Gastrocnemius medialis (tissue), 4 donors: ENCODE data around the gene ZDBF2. TPM values are rescaled to one million over a fixed set of nuclear protein-coding genes. Genes with fewer than 3 reads are reported as not detected.

Experiments used
- ATAC-seq, 2 donors: fragments of 150-250 bp; one replicate each; pipeline ENCODE4 v1.9.1; 2016
- DNase-seq, 2 donors: peaks; one replicate each; pipeline ENCODE4 v3.0.0-alpha.2; 2019
- H3K27ac ChIP-seq, 4 donors: fragments of 200-600 bp; sonication (generic); 1 replicate in 1 of 4; 2 replicates in 3 of 4; pipeline ENCODE4 v1.5.1; 2016 to 2018; ENCODE audit warnings: mild to moderate bottlenecking in 2 of 4, moderate library complexity in 1 of 4
- H3K27me3 ChIP-seq, 3 donors: fragments of 200-600 bp; sonication (generic) in 2 of 3; 1 replicate in 1 of 3; 2 replicates in 2 of 3; pipeline versions ENCODE4 v1.5.1 to v1.6.0; 2016 to 2019; ENCODE audit warnings: mild to moderate bottlenecking in 1 of 3, moderate library complexity in 1 of 3
- H3K36me3 ChIP-seq, 2 donors: fragments of 200-600 bp; sonication (generic) in 1 of 2; one replicate each; pipeline ENCODE4 v1.5.1; 2017 to 2018
- H3K4me1 ChIP-seq, 2 donors: fragments of 200-600 bp; sonication (generic) in 1 of 2; one replicate each; pipeline ENCODE4 v1.5.1; 2016 to 2017; ENCODE audit warnings: mild to moderate bottlenecking in 2 of 2
- H3K4me3 ChIP-seq, 4 donors: fragments of 200-600 bp; sonication (generic) in 3 of 4; 1 replicate in 1 of 4; 2 replicates in 3 of 4; pipeline ENCODE4 v1.5.1; 2016 to 2019; ENCODE audit warnings: mild to moderate bottlenecking in 2 of 4
- H3K9me3 ChIP-seq, 3 donors: fragments of 200-600 bp; sonication (generic) in 2 of 3; 1 replicate in 1 of 3; 2 replicates in 2 of 3; pipeline ENCODE4 v1.5.1; 2016 to 2019
- POLR2A ChIP-seq, 2 donors: fragments of 450-650 bp; IDR thresholded peaks; one replicate each; pipeline ENCODE4 v1.6.1; 2017; ENCODE audit warnings: antibody characterized with exemption in 2 of 2, mild to moderate bottlenecking in 2 of 2, moderate library complexity in 2 of 2
- in situ Hi-C, 4 donors: fragments of 200-750 bp; cut with MboI; loops; one replicate each; pipeline versions ENCODE4 v1.15.0 to v1.8.0; 2017; ENCODE audit warnings: low sequenced_read_pairs in 4 of 4
- intact Hi-C: fragments of 100-400 bp; cut with DNase I; formaldehyde crosslinking; loops from one replicate; pipeline ENCODE4 v1.15.1; 2023; ENCODE audit warnings: low total_unique reads
- total RNA-seq, 4 donors: library from RNA; depleted of rRNA; stranded (reverse); fragments of >200 nt; gene quantifications; one replicate each; pipeline versions ENCODE4 v1.1.0 to v1.2.3, GENCODE V29; 2016
- TF ChIP-seq, protein P1 (sequence below), 5 experiments: fragments of 450-650 bp in 3 of 5; fragments of 200-600 bp in 2 of 5; sonication (generic) in 2 of 5; IDR thresholded peaks in 4 of 5; conservative IDR thresholded peaks in 1 of 5; 1 replicate in 4 of 5; 2 replicates in 1 of 5; pipeline ENCODE4 v1.5.1; 2016 to 2019; ENCODE audit warnings: antibody characterized with exemption in 5 of 5, mild to moderate bottlenecking in 3 of 5, moderate library complexity in 3 of 5

ZDBF2 gene
- total RNA-seq, 4 donors from 2014 or later, result 5.8 to 13.2 (median 9.5) TPM

- Histone ChIP-seq H3K27me3 (no peaks in the 10 kb centered on the region), H3K36me3 (no peaks in the 10 kb centered on the region), H3K27ac (no peak overlapping the region), H3K4me1 (no peaks in the 10 kb centered on the region), H3K4me3 (no peak overlapping the region), H3K9me3 (no peaks in the 10 kb centered on the region)
- intact Hi-C loops (no loop called here), in situ Hi-C loops (no loop called here)
- no peak for TF ChIP-seq POLR2A (IDR thresholded peaks at IDR 0.05)
- TF ChIP-seq, protein P1, sequence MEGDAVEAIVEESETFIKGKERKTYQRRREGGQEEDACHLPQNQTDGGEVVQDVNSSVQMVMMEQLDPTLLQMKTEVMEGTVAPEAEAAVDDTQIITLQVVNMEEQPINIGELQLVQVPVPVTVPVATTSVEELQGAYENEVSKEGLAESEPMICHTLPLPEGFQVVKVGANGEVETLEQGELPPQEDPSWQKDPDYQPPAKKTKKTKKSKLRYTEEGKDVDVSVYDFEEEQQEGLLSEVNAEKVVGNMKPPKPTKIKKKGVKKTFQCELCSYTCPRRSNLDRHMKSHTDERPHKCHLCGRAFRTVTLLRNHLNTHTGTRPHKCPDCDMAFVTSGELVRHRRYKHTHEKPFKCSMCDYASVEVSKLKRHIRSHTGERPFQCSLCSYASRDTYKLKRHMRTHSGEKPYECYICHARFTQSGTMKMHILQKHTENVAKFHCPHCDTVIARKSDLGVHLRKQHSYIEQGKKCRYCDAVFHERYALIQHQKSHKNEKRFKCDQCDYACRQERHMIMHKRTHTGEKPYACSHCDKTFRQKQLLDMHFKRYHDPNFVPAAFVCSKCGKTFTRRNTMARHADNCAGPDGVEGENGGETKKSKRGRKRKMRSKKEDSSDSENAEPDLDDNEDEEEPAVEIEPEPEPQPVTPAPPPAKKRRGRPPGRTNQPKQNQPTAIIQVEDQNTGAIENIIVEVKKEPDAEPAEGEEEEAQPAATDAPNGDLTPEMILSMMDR (IDR thresholded peaks at IDR 0.05 in 4 of 5, conservative IDR thresholded peaks at IDR 0.05 in 1 of 5), result no peak
- no peak for ATAC-seq
- no peak for DNase-seq
Measured at GRCh38 chr2:206230060-206230762, 44.3 kb upstream of the ZDBF2 start.

GRCh38 chr2:206231669-206232286 is 42.7 kb upstream of the ZDBF2 start:
- TF ChIP-seq, protein P1 (IDR thresholded peaks at IDR 0.05 in 4 of 5, conservative IDR thresholded peaks at IDR 0.05 in 1 of 5), result no peak
- no peak for TF ChIP-seq POLR2A (IDR thresholded peaks at IDR 0.05)
- H3K4me1 ChIP-seq, result no peaks in the 10 kb centered on the region
- ATAC-seq (no peak), DNase-seq (no peak)
- no peaks in the 10 kb centered on the region for H3K36me3 ChIP-seq
- no peak overlapping the region for H3K4me3 ChIP-seq
- no peaks in the 10 kb centered on the region for H3K27me3 ChIP-seq
- intact Hi-C loops, result no loop called here
- no peaks in the 10 kb centered on the region for H3K9me3 ChIP-seq
- in situ Hi-C loops, result no loop called here
- H3K27ac ChIP-seq, result no peak overlapping the region

GRCh38 chr2:206232287-206233035 is 42.0 kb upstream of the ZDBF2 start:
- TF ChIP-seq POLR2A (IDR thresholded peaks at IDR 0.05), result no peak
- TF ChIP-seq, protein P1 (IDR thresholded peaks at IDR 0.05 in 4 of 5, conservative IDR thresholded peaks at IDR 0.05 in 1 of 5), result no peak
- Histone ChIP-seq H3K27ac (no peak overlapping the region), H3K36me3 (no peaks in the 10 kb centered on the region), H3K27me3 (no peaks in the 10 kb centered on the region), H3K4me1 (no peaks in the 10 kb centered on the region), H3K4me3 (no peak overlapping the region), H3K9me3 (no peaks in the 10 kb centered on the region)
- DNase-seq (no peak), ATAC-seq (no peak)
- in situ Hi-C loops (no loop called here), intact Hi-C loops (no loop called here)

DNA sequence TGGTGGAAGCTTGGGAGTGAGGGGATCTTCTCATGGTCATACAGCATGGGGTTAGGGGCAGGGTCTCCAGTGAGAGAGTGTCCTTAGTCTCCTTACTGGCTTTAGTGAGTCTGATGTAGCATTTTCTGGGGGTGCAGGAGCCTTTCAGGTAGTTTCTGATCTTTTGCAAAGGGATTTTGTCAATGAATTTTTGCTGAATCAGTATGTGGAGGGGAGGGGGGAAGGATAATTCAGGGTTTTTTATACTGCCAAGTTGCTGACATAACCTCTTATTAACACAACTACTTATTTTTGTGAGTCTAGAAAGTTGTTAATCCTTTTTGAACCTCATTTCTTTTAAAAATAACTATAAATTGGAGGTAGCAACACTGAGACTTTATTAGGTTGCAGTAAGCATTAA is 35.3 kb upstream of the ZDBF2 start:
- H3K36me3 ChIP-seq, result no peaks in the 10 kb centered on the region
- H3K27me3 ChIP-seq, result no peaks in the 10 kb centered on the region
- in situ Hi-C loops, result no loop called here
- no peak overlapping the region for H3K4me3 ChIP-seq
- no peak for ATAC-seq
- TF ChIP-seq, protein P1 (IDR thresholded peaks at IDR 0.05 in 4 of 5, conservative IDR thresholded peaks at IDR 0.05 in 1 of 5), result no peak
- TF ChIP-seq POLR2A (IDR thresholded peaks at IDR 0.05), result no peak
- no peaks in the 10 kb centered on the region for H3K9me3 ChIP-seq
- intact Hi-C loops, result no loop called here
- no peak overlapping the region for H3K27ac ChIP-seq
- H3K4me1 ChIP-seq, result no peaks in the 10 kb centered on the region
- DNase-seq, result no peak
